Stimulated activated CD8-positive, alpha-beta memory T cell treated with anti-CD3 and anti-CD28 coated beads, Interleukin-12 subunit alpha, Interleukin-12 subunit beta, amount 100 ng/mL, for 24 hours (primary cell): ENCODE measurements around the gene PAPLN.
"Not testable (repeated sequence)": the region's sequence is repeated elsewhere in the genome, so short reads cannot be mapped to it uniquely, and the experiment has no call there.

Source experiments
- DNase-seq: peaks from one replicate; pipeline ENCODE4 v3.0.0-alpha.2; 2020; ENCODE audit errors: extremely low read depth

Gene PAPLN

DNA sequence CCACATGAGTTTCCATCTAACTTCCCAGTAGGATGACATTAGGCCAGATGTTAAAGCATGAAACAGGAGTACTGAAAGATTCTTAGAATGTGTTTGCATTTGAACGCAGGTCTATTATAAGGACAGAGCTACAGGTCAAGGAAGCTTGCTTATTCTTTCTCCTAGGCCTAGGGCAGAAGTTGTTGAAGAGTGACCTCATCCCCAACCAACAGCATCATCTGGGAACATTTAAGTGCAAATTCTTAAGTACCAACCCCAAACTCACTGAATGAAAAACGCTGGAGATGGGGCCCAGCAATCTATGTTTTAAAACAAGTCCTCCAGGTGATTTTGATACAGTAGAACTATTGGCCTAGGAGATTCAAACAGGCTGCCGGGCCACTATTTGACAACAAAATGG, 52.4 kb downstream of the PAPLN start:
- DNase-seq = no peak

DNA sequence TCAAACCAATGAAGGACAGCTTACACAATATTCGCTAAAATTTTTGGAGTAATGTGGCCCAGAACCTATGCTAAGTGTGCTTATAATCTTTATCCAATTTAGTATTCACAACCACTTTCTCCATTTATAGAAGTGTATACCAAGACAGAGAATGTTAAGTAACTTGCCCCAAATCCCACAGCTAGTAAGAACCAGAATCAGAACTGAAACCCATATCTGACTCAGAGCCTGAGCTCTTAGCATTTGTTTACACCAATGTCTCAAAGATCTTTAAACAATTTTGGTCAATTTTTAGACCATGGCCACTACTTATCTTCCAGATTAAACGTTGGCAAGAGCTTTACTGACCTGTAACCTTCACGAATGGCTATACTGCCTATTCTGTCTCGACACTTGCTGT, 53.0 kb downstream of the PAPLN start:
- DNase-seq = no peak

DNA sequence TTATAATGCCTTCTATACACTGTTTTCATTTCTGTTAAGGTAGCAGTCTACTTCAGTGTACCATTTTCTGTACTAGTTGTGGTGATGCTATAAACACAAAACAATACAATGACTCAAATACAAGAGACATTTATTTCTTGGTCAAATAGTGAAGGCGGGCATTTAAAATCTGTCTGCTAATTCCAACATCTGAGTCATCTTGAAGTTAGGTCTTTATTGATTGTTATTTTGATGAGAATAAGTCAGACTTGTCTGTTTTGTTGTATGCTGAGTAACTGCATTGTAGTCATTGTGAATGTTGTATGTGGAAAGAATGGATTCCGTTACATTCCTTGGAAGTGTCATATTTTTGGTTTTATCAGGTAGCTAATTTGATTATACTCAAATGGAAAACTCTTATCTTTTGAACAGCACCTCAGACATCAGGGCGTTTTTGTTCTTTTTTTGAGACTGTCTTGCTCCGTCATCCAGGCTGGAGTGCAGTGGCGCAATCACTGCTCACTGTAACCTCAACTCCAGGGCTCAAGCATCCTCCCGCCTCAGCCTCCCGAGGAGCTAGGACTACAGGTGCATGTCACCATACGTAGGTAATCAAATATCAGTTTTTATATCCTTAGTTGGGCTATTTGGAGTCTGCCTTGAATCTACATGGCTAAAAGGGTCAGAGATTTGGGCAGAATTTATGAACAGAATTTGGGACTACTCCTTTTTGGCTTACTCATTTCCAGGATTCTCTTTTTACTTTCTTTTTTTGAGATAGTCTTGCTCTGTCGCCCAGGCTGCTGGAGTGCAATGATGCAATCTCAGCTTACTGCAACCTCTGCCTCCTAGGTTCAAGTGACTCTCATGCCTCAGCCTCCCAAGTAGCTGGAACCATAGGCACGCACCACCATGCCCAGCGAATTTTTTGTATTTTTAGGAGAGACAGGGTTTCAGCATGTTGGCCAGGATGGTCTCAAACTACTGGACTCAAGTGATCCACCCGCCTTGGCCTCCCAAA, 56.8 kb downstream of the PAPLN start:
- DNase-seq = no peak

DNA sequence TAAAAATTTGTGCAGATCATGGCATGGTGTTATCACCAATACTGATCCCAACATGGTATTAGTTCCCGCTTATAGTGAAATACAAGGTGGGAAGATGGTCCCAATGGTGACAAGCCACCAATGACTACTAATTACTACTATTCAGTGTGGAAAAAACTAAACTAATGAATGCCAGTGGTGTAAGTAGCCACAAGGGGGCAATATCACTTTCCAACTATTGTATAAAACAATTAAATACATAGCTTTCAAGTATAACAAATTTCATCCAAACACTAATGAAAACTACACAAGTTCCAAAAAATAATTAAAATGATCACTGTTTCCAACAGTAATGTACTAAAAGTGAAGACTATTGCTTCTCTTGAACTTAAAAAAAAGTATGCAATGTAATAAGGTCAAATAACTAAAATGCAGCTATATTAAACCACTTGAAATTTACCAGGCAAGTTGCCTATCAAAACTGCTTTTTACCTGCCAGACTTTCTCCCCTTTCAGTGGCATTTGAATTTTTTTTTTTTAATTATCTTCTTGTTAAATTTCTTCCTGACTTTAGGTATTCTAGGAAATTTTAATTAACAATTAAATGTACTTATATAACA, 58.0 kb downstream of the PAPLN start:
- no peak for DNase-seq

DNA sequence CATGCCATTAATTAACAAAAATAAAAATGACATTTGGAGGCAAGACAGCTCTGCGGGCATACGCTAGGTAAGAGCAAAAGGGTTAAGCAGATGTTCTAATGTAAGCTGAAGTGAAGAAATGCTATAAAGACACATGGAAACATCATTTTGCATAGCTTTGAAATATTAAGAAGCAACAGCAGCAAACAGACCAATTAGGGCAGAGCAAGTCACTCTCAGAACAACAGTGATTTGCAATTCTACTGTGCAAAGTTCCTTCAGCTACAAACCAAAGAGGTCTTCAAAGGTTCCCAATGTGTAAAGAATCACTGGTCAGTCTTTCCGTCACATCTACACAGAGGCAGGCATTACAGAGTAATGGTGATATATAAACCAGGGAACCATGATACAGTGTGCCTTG, 68.2 kb downstream of the PAPLN start:
- DNase-seq = no peak

DNA sequence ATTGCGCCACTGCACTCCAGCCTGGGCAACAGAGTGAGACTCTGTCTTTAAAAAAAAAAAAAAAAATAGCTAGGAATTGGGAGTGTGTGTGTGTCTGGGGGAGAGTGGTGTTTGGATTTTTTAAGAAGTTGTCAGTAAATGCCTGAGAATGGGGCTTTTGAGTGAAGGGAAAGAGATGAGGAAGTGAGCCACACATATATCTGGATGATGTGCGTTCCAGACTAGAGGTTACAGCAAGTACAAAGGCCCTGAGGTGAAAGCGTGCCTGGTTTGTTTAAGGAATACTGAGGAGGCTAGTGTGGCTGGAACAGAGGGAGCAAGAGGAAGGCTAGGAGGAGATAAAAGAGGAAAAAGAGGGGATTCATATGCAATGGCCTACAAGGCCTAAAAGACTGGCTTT, 70.0 kb downstream of the PAPLN start:
- no peak for DNase-seq

DNA sequence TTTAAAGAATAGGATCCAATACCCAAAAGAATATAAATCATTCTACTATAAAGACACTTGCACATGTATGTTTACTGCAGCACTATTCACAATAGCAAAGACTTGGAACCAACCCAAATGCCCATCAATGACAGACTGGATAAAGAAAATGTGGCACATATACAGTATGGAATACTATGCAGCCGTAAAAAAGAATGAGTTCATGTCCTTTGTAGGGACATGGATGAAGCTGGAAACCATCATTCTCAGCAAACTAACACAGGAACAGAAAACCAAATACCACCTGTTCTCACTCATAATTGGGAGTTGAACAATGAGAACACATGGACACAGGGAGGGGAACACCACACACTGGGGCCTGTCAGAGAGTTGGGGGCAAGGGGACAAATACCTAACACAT, 71.9 kb downstream of the PAPLN start:
- DNase-seq = not testable (repeated sequence)

DNA sequence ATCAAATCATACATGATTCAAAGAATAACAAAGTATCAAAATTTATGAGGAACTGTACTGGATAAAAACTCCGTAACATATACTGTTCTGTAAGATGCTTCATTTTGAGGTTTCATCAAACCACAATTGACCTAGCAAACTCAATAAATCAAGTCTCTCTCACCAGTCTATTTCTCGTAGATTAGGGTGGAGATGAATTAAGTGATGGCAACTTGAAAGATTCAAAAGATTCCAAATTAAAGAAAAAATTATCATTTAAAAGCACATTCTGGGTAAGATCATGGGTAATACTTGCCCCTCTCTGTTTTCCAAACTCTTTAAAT, 74.4 kb downstream of the PAPLN start:
- DNase-seq = no peak

DNA sequence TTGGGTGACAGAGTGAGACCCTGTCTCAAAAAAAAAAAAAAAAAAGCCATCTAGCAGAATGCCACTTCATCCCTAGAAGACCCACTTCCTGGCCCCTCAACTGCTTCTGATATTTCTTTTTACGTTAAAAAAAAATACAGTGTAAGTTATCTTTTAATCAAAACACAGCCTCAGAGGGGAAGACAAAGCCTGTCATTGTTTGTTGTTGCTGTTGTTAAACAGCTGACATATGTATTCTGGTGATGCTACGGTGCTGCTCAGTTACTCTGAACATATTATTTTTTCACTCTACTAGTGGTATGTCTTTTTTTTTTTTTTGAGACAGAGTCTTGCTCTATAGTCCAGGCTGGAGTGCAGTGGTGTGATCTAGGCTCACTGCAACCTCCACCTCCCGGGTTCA, 75.4 kb downstream of the PAPLN start:
- DNase-seq = no peak

DNA sequence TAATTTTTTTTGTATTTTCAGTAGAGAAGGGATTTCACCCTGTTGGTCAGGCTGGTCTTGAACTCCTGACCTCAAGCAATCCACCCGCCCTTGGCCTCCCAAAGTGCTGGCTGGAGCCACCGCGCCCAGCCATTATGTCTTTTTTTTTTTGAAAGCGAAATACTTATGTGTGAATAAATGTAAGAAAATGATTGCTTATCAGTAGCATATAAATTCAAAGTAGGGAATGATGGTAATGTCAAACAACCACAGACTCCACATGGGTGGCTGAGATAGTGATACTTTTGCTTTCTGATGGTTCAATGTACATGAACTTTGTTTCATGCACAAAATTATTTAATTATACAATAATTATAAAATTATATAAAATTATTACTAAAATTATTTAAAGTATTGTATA, 75.8 kb downstream of the PAPLN start:
- DNase-seq = no peak

DNA sequence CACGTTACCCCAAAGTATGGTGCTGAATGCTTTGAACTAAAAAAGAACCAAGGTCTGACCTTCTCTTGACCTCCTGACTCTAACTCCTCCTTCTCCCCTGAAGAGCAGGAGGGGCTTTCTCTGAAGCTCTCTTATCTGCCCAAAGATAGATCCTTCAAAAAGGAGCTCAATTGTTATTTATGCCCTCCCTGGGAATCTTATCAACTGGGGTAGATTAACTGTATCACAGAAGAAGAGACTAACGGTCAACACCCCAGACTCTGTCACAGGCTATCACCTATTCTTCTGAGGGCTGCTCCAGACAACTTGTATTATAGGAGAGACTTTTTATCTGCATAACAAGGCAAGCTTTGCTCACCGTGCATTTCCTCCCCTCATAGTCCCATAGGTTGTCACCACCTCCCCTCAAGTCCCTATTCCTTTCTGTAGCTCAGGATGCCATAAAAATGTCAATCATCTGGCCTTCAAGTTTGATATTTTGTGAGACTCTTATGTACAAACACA, 86.6 kb downstream of the PAPLN start:
- no peak for DNase-seq
